NCI-H2107 (cell line): Measurements from ENCODE around the gene ZNF581.
A peak's percentile ranks its signal among the peaks of the same experiment; 100 is the strongest.

Experiments
- DNase-seq: peaks from one replicate; lab custom pipeline; 2025; lab: John Stamatoyannopoulos, UW

Gene ZNF581

GRCh38 chr19:55648585-55649267 is 5.3 kb downstream of the ZNF581 start:
- no peak for DNase-seq

GRCh38 chr19:55649268-55650125 is 6.0 kb downstream of the ZNF581 start:
- DNase-seq = no peak

- DNase-seq = no peak
These were observed 6.7 kb downstream of the ZNF581 start for GRCh38 chr19:55650126-55650557.

GRCh38 chr19:55650602-55651230 is 7.3 kb downstream of the ZNF581 start:
- DNase-seq = no peak

GRCh38 chr19:55651236-55651635 is 7.8 kb downstream of the ZNF581 start:
- DNase-seq = no peak

- DNase-seq = no peak
These were observed 9.1 kb downstream of the ZNF581 start for GRCh38 chr19:55652311-55653128.

GRCh38 chr19:55653651-55654322 is 10.3 kb downstream of the ZNF581 start:
- peak; percentile 99 for DNase-seq

GRCh38 chr19:55654323-55654867 is 10.9 kb downstream of the ZNF581 start:
- DNase-seq = peak; percentile 98

- peak; percentile 91 for DNase-seq
These were observed 11.6 kb downstream of the ZNF581 start, which contains the start of gene U2AF2 for GRCh38 chr19:55654868-55655647. U2AF2 (plus strand) TSS chr19:55655035; CDS start chr19:55655105, 70 bp downstream.

GRCh38 chr19:55655648-55656040 is 12.2 kb downstream of the ZNF581 start:
- no peak for DNase-seq

GRCh38 chr19:55656552-55656951 is 13.1 kb downstream of the ZNF581 start:
- DNase-seq = no peak

GRCh38 chr19:55656988-55657747 is 13.7 kb downstream of the ZNF581 start:
- no peak for DNase-seq

GRCh38 chr19:55658846-55659459 is 15.5 kb downstream of the ZNF581 start:
- DNase-seq = no peak

- DNase-seq = no peak
These were observed 16.4 kb downstream of the ZNF581 start for GRCh38 chr19:55659822-55660221.

- no peak for DNase-seq
These were observed 17.0 kb downstream of the ZNF581 start for GRCh38 chr19:55660404-55660803.

- no peak for DNase-seq
These were observed 17.5 kb downstream of the ZNF581 start for GRCh38 chr19:55660991-55661390.

GRCh38 chr19:55661826-55662225 is 18.4 kb downstream of the ZNF581 start:
- DNase-seq = no peak

GRCh38 chr19:55663846-55664536 is 20.5 kb downstream of the ZNF581 start:
- DNase-seq = no peak
